Activated CD4-positive, alpha-beta T cell treated with anti-CD3 and anti-CD28 coated beads, Interleukin-2, Interleukin-6, amounts not matched to agents 100 ng/mL and 50 ng/mL, durations not matched to agents 16 hours and 8 hours (primary cell): ENCODE measurements around the gene CD34.

Source experiments
- DNase-seq: peaks from one replicate; pipeline ENCODE4 v3.0.0-alpha.2; 2020

The CD34 gene

DNA sequence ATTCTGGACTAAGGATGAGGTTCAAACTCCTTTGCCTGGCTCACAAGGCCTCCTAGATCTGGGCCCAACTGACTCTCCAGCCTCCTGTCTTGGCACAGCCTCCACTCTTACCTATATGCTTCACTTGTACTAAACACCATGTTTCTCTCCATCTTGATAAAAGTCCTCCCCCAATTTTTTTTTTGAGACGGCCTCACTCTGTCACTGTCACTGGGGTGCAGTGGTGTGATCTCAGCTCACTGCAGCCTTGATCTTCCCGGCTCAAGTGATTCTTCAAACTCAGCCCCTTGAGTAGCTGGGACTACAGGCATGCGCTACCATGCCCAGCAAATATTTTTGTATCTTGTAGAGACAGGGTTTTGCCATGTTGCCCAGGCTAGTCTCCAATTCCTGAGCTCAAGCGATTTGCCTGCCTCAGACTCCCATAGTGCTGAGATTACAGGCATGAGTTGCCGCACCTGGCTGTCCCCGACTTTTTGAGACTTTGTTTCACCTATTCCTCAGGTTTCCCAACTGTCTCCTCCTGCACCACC lies 39.7 kb downstream of the CD34 start:
- no peak for DNase-seq

- DNase-seq = no peak
Measured at GRCh38 chr1:207870306-207871031, 40.5 kb downstream of the CD34 start.

DNA sequence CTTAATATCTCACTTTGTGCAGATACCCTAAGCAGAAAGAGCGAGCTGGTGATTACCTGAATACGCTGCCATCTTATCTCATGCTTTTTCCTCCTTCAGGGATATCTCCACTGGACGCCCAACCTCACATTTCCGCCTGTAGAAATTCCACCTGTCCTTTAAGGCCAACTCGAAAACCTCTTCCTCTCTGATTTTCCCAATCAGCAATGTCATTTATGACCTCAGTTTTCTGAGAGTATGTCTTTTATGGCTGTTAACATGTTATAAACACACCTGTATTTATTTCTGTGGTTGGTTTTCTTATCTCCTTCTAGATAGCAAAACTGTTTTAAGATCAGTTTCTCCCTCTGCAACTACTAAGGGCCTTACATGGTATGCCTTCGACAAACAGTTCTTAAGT lies 41.1 kb downstream of the CD34 start:
- DNase-seq = no peak

- DNase-seq = peak; percentile 81
Measured at GRCh38 chr1:207868774-207869721, 41.9 kb downstream of the CD34 start.

DNA sequence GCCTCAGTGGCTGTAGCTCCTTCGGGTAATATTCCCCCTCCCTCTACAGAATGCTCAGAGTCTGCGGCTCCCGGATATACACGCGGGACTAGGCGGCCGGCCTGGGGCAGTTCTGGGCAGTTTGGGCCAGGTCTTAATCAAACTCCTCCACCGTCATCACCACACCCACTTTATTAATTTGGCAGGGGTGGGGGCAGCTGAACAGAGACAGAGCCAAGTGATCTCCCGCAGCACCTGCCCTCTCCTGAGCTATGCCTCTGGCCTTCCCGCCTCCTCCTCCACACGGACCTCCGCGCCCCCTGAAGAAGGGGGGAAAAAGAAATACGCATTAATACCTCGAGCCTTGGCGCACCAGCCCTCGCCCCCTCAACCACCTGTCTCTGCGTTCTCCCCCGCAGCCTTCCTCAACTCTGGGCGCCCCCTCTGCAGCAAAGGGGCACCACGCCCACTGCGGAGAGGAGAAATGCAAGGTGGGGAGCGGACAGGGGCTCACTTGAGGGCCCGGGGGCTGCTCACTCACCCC lies 42.6 kb downstream of the CD34 start:
- peak; percentile 46 for DNase-seq

DNA sequence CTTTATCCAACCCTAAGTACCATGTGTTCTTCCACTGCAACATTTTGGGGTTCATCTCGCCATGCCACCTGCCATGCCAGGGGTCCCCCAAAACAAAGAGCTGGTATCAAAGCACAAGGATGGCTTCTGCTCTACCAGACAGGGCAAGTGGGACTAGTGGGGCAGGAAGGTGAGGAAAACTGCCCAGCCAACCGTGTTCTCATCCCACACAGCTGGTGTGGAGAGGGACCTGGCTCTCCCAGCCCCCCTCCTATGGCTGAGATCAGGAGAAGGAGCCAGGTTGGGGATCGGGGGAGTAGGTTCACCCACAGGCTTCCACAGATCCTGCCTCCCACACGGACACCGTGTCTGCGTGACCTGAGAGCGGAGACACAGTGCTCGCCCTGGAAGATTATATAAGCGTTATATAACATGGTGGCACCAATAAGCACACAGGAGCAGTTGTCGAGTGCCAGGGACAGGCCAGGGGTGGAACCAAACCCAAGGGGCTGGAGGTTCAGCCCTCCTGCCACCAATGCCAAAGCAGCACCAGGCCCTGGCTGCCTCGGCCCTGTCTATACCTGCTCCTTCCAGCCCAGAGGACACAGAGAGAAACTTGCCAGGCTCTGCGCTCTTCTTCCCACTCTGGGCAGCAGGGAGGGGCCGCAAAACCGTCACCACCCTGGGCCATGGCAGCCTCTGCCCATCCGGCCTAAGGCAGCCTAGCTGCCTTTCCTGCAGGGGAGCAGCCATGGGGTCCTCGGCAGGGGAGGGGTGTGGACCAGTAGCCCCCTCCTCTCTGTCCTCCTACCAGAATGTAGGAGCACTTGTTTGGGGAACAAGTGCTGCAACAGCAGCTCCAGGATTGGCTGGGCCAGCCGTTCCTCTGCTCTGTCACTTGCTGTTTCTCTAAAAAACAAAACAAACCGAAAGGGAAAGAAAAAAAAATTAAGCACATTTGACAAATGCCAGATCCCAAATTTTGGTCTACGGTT lies 43.5 kb downstream of the CD34 start:
- DNase-seq = peak; percentile 35

- peak; percentile 39 for DNase-seq
Measured at GRCh38 chr1:207866471-207867135, 44.3 kb downstream of the CD34 start.

DNA sequence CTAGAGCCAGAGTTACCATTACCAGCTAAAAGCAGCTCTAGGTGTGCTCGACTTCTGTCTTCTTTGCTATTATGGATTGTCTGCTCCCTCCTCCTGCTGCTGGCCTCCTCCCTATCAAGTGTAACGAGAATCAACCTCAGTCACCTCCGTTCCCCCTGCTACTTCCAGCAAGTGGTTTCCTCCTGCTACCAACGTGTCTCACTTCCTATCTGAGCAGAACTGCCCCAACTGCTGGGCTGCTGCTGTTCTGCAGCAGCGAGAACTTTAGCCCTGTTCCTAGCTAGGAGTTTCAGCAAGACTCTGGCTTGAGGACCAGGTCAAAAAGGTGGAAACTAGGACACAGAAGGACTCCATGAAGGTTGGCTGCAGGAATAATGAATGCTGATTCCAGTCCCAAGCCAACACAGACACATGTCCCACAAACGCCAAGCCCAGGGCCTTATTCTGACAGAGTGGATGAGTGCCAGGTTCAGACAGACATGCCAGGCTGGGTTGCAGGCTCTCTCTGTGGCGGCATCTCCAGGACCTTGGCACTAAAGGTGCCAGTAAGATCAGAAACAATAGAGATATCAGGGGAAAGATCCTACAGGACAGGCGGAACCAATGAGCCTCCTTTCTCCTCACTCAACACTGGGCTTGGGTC lies 46.9 kb downstream of the CD34 start:
- peak; percentile 76 for DNase-seq

DNA sequence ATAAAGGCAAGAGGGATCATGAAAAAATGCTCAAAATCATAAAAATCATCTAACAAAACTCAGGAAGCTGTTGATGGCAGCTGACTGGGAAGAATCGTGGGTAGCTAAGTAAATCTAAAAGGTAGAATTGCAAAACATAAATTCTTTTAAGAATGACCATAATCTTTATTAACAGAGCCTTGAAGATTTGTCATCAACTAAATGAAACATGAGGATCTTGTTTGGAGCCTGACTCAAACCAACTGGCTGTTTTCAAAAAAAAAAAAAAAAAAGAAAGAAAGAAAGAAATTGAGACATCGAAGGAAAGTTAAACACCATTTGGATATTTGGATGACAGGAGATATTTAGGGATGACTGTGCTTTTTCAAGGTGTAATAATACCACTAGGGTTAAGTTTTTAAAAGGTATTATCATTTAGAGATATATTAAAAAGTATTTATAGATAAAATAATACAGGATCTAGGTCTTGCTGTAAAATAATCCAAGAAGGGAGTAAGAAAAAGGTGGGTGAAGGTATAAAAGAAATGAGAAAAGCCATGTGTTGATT lies 48.6 kb downstream of the CD34 start:
- DNase-seq = no peak

- DNase-seq = peak; percentile 63
Measured at GRCh38 chr1:207861442-207862177, 49.3 kb downstream of the CD34 start.

GRCh38 chr1:207860531-207860930 lies 50.4 kb downstream of the CD34 start:
- DNase-seq = no peak

- no peak for DNase-seq
Measured at GRCh38 chr1:207858806-207859205, 52.1 kb downstream of the CD34 start.

- DNase-seq = no peak
Measured at GRCh38 chr1:207858281-207858680, 52.6 kb downstream of the CD34 start.

DNA sequence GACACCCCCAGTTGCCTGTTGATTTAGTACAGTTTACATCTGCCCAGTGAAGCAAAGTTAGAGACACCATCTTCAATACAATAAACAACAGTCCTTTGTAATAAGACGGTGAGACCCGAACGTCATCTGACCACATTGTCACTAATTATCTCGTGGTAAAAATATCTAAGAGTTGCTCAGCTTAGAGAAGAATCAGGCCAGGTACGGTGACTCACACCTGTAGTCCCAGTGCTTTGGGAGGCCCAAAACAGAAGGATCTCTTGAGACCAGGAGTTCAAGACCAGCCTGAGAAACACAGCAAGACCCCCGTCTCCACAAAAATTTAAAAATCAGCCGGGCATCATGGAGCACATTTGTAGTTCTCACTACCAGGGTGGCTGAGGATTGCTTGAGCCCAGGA lies 53.5 kb downstream of the CD34 start:
- no peak for DNase-seq

DNA sequence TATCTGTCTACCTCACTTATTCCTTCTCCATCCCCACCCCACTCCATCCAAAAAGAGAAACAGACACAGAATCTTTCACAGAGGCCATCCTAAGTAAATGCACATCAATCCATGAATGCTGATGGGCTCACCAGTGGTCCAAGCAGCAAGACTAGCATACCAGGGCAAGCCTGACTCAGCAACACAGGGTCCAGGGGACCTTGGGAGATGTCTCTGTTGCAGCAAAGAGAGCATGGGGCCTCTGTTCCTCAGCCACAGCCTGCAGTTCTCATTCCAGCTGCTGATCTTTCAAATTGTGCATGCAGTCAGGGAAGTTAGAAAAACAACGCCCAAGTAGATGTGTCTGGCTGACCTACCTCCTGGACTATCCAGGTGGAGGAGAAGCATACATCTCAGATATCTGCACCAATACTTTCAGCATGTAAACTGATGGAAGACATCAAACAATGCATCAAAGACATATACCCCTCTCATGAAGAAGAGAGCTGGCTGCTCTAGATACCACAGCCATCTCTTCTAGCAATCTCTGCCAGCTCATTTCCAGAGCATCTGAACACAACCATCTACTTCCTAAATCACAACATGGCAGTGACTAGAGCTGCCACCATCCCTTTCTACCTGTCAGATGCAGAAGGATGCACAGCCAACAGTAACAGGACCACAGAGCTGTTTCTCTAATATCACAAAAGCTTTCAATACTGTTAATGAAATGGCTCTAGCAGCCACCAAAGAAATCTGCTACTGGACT lies 54.5 kb downstream of the CD34 start:
- DNase-seq = peak; percentile 47

DNA sequence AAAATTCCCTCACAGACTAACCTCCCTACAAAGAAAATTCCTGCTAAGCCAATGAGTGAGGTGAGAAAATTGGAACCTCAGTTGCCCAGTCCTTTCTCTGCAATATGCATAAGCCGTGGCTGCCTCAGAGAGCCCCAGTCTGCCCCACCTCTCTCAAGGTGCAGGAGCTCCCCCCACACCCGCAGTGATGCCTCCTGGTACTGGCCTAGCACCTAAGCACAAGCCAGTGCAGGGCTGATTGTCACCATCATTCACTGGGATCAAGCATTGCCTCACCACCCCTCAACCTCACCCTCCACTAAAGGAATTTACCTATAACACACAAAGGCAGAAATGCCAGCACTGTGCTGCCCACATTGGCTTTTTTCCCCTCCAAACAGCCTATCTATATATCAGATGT lies 56.9 kb downstream of the CD34 start:
- DNase-seq = no peak

- DNase-seq = no peak
Measured at GRCh38 chr1:207853372-207853757, 57.6 kb downstream of the CD34 start.

GRCh38 chr1:207852576-207853371 lies 58.2 kb downstream of the CD34 start:
- DNase-seq = no peak

- no peak for DNase-seq
Measured at GRCh38 chr1:207851696-207852095, 59.2 kb downstream of the CD34 start.
